Hematopoietic multipotent progenitor cell treated with erythropoietin and hydrocortisone succinate and interleukin-3 and kit ligand, for 6 days (in vitro differentiated cells): Measurements from ENCODE around the gene RBMS1.
"Not testable (repeated sequence)": the region's sequence is repeated elsewhere in the genome, so short reads cannot be mapped to it uniquely, and the experiment has no call there.

Source experiments
- DNase-seq: peaks from one replicate; pipeline ENCODE4 v3.0.0-alpha.2; 2015

Gene RBMS1

DNA sequence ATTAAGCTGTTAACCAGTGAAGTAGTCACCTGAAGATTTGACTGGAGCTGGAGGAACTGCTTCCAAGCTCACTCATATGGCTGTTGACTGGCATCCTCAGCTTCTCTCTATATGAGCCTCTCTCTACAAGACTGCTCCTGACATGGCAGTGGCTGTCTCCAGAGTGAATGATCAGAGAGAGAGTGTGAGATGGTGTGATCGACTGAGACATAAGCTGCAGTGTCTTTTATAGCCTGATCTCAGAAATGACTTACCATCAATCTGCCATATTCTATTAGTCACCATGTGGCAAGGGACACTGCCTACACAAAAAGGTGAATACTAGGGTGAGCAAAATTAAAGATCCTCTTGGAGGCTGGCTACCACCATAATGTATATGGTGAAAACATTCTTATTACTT, 7.8 kb upstream of the RBMS1 start:
- DNase-seq, result no peak

DNA sequence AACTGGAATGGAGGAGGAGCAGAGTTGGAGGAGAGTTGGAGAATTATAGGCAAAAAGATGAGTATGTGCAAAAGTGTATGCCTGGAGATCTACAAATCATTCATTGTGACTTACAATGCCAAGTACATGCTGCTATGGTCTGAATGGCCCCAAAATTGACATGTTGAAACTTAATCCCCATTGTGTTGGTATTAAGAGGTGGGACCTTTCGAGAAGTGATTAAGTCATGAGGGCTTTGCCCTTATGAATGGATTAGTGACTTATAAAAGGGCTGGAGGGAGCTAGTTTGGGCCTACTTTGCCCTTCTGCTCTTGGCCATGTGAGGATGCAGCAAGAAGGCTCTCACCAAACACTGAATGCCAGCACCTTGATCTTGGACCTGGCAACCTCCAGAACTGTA, 6.3 kb upstream of the RBMS1 start:
- DNase-seq, result no peak

DNA sequence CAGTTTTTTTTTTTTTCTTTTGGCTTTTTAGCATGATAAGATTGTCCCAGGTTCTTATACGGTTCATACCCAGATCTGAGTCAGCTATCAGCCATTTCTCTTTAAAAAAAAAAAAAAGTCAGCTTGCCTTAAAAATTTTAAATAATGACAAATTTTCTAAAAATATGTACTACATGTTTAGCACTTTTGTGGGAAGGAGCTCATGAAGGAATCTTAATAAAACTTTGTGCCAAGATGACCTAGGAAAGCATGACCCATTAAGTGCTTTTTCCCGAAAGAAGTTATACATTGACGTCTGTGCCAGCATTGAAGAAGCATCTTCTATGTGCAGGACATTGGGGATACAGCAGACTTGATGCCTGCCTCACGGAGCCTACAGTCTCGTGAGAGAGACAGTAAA, 4.5 kb upstream of the RBMS1 start:
- no peak for DNase-seq

DNA sequence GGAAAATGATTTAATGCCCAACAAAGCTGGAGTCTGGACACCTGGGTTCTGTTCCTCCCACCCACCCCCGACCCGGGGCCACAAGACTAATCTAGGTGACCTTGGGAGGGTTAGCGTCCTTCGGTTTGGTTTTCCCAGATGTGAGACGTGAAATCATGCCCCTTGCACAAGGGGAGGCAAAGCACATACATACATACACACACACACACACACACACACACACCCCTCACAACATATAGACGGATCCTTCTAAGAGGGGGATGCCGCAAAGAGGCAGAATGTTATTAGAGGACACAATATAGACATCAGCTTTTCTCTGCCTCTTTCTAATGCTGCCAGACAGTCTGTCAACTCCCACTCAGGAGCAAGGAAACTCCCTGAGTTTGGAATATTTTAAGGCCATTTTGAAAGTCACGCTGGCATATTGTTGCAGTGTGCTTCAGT, 616 bp upstream of the RBMS1 start:
- DNase-seq, result no peak

DNA sequence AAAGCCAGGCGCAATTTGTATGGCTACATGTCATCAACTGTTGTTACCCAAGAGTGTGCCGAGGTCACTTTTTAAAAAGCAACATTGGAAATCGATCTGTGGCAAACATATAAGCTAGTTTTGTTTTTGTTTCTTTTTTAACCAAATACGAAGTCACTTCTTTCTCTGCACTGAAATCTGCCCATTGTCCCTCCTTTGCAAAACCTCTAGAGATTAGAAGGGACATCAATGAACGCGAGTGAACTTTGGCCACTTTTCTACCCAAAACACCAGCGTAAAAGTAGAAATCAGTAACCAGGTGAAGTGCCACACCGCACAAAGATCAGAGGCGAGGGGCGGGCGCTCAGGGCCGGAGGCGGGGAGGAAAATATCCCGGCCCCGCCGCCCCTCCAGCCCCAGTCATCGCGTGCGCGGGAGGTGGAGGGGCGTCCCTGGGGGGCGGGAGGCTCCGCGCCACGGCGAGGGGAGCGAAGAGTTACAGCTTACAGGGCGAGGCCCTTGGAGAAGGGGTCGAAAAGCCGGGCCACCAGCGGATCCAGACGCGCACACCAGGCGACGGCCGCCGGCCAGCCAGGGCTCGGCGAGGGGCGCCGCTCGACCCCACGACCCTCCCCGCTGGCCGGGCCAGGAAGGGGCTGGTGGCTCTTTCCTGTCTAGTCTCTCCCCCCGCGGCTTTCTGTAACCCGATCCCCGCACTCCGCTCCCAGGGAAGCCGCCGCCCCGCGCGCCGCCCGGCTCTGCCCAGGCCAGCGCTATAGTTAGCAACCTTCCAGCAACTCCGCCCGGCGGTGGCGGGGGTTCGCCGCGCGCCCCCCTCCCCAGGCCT, 993 bp downstream of the RBMS1 start:
- peak; percentile 39 for DNase-seq

DNA sequence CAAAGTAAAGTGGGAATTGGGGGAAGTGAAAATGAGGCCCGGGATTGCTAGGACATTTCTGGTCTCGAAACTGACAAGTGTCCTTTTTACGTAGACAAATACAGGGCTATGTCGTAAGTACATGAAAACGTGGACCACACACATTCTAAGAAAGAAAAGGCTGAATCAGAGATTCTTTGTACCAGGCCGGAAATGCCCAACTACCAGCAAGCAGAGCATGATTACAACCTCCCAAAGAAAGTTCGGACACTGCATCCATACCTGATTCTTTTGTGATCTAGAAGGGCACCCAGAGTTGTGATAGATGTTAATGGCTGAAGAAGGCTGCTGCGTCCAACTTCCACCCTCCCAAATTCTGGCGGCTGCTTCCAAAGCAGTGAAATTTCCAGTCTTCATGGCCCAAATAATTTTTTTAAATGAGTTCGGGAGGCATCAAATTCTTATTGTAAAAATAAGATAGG, 1.7 kb downstream of the RBMS1 start:
- DNase-seq, result no peak

DNA sequence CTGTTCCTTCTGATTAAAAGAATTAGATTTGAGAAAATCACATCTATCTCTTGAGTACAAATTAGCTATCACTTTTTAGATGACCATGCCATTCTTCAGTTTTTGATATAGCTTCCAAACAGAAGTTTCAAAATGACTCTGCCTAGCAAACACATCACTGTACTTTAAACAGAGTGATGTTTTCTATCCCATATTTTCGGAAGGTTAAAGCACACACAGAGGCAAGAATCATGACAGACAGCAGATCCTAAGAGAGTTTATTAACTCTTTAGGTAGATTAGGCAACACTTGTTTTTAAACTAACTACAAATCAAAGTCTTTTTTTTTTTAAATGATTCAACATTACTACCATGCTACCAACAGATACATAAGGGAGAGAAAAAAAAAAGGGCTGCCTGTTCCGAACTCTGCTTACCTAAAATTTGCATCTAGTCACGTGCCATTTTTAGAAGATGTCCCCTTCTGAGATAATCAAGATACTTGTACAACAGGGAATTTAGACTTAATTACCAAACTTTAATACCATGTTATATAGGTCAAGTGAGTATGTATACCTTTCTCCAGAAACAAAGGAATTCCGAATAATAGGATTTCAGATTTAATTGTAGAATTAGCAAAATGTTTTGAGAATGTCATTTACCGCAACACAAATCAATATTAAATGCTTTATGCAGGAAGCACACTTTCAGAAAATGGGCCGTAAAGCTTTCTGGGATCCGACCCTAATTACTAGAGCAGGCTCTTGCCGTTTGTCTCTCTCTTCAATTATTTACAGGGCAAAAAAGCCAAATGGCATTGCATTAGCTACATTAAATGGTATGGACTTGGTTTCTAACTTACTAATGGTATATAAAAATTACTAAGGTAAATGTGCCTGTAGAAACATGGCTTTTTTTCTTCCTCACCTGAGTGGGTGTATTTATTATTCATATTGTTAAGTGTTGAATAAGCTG, 2.6 kb downstream of the RBMS1 start:
- DNase-seq, result no peak

DNA sequence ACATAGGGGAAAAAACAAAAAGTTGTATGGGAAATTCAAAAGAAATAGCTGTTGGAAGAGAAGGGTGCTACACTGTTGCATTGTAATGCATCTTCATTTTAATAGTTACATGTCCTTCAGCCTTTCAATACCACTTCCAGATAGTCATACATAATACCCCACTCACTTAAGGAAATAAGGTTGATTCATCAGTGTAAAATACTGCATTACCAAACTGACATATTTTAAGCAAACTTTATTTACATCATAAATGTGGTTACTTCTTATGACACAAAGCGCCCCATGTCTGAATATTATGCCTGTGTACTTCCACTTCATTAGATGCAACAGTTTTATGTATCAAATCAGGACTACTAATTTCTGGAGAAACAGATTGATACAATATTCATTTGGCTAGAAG, 4.5 kb downstream of the RBMS1 start:
- DNase-seq, result no peak

DNA sequence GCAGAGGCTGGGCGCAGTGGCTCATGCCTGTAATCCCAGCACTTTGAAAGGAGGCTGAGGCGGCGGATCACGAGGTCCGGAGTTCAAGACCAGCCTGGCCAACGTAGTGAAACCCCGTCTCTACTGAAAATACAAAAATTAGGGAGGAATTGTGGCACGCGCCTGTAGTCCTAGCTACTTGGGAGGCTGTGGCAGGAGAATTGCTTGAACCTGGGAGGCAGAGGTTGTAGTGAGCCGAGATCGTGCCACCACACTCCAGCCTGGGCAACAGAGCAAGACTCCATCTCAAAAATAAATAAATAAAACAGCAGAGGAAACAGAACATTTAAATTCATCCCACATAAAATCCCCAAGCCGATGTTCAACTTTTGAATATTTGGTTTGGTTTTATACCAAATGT, 5.3 kb downstream of the RBMS1 start:
- not testable (repeated sequence) for DNase-seq

DNA sequence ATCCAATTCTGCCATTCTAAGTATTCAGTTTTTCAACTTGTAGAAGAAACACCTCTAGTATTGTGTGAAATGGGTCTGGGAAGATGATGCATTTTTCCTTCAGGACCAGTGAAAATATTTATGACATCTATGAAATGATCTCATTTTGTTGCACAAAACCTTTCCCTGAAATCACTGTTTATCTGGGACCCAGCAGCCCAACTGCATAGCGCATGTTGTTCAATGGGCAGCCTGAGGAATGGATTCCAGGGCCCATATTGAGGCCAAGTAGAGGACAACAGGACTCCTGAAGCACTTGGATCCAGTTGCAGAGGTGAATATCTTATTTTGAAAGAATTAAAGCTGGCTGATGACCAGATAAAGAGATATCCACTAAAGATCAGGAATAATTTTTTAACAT, 7.3 kb downstream of the RBMS1 start:
- DNase-seq, result no peak

DNA sequence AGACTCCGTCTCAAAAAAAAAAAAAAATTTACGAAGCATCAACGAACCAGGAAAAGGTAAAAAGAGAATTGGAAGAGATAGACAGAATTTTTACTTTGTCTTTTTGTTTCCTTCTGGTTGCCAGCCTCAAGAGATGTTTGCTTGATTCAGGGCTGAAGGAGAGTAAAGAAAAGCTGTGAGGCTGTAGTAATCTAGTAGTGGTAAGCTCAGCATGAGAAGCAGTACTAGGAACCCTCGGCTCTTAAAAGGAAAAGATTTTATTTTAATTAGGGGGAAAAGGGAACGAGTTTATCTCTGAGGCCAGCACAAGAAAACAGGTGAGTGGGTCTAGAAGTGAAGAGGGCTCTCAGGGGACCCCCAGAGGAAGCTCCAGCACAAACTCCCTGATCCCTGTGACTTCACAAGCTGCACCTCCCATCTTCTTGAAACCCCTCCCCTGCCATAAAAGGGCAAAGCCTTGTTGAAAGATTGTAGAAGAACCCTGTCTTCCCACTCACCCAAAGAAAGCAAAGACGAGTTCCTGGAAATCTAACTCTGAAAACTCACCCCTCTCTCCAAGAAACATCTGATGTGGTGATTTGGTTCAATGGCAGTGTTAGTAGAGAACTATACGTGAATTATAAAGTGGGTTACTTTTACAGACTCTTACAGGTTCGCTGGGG, 8.6 kb downstream of the RBMS1 start:
- no peak for DNase-seq

DNA sequence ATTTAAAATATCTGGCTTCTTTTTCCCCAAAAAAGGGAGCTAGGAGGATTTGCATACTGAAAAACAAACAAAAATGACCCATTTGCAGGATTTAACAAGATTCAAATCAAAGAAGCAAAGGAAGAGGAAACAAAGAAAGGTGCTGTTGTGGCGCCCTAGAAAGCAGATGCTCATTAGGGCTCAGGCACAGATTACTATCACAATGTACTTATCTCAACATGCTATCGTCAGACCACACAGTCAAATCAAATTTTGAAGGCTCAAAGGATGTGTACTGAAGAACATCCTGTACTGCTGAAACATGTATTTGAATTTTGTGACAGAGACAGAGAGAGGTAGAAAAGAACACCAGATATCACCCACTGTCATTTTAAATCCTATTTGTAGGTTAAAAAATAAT, 10.9 kb downstream of the RBMS1 start:
- peak; percentile 47 for DNase-seq

DNA sequence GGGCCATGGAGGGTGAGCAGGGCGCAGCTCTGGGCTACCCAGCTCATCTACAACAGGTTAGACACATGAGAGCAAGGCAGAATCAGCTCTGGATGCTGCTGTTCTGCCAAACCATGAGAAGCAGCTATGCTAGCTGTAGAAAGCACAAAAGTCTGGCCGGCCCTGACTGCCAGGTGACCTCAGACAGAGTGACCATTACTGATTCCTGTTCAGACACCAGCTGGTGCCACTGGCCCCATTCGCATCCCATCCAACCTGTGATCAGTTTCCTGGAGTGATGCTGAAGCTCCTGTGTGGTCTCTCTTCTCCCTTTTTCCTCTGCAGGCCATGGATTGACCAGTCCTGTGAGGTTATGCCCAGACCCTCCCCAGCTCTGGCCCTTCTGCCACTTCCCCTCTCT, 14.3 kb downstream of the RBMS1 start:
- DNase-seq, result no peak

DNA sequence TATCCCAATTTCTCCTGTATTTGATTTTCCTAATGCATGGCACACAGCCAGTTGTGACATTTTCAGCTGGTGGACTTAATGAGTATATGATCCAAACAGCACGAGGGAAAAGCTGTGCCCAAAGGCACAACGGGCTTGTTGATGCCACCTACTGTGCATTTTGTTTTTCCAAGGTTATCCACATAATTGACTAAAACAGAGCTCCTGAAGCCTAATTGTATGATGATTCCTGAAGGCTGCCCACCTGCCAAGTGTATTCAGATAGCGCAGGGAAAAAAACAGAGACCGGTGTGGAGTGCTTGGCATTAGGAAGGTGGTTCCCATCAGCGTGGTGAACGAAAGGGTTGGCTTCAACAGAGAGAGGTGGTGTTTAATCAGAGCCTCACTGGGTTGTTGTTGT, 14.9 kb downstream of the RBMS1 start:
- no peak for DNase-seq

DNA sequence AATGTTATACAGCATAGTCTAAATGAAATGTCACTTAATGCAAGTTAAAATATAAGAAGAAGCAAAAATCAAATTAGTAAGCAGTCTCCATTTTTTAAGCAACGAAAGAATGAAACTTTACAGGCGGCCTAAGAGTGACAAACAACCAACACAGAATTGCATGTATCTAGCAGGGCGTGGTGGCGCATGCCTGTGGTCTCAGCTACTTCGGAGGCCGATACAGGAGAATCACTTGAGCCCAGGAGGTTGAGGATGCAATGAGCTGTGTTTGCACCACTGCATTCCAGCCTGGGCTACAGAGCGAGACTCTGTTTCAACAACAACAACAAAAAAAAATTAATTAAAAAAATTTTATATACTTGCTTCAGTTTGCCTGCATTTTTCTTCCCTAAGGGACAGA, 16.6 kb downstream of the RBMS1 start:
- DNase-seq, result no peak

DNA sequence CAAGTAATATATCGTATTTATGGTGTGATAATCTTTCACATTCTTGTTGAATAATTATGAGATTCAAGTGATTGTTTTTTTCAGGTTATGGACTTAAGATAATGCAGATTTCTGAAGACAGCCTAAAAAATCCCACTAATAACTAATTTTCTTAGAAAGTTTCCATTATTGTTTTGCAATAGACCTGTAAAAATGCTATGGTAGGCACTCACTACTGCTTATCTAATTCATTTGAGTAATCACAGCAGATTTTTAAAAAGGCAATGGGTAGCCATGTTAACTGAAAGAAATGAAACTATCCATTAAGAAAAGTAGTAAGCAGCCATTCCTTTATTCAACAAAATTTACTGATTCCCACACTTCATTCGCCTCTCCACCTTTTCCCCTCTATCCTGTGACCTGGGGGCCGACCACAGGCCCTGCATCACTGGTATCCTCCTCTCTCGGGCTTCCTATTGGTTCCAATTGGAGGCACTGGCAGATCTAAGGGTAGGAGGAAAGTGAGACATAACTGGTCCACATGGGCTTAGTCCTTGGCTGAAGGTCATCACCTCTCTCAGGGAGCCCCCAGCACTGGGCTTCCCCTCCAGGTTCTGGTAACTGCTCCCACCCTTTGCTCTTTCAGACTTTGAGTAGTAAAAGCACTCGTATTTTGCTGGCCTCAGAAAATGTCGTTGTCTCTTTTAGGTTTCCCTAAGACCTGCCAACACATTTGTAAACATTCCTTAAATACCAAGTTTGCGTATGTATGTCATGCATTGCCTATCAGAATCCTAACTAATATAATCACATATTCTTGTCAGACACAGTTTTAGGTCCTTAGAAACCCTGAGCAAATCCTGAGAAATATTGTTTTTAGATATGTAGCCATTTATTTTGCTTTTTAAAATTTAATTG, 18.5 kb downstream of the RBMS1 start:
- no peak for DNase-seq

DNA sequence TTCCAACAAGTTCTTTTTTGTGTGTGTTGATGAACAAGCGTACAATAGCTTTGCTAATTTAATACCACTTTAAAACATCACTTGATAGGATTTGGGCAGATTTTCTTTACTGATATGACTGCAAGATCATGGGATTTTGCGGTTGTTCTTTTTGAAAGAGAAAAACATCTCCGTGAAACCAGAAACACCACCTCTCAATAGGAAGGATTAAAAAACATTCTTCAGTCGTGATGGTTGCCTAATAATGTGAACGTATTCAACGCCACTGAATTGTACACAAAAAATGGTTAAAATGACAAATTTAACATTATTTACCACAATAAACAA, 19.3 kb downstream of the RBMS1 start:
- DNase-seq, result no peak

DNA sequence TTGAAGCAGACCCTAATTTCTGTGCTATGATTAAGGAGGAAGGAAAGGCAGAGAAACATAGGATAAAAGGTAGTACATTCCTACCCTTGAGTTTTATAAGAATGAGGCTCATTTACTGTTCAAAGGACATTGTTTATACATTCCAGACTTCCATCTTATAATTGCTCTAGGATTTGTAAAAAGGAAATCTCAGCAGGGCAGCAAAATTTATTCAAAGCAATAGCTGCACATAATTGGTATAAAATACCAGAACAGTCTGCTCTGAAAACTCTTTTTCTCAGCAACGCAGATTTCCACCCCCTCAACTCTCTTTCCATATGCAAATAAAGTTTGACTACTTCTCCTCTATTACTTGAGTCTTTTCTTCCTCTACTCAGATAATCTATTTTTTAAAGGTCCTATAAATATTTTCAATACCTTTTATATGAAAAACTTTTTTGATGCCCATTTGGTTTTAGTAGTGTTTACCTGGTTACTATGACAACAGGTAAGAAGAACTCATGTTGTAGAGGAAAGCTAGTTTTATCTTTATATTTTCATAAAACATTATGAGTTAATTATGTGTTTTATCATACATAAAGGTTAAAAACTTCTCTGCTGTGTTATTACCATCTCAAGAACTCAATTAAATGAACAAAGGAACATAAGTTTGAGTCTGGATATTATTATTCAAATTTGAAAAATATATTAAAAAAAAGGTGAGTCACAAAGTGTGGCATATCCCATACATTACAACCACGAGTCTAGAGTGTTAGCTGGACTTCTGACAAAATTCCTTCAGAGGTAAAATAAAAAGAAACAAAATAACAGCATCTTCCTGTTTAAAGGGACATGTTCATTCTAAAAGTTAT, 19.9 kb downstream of the RBMS1 start:
- DNase-seq, result no peak

DNA sequence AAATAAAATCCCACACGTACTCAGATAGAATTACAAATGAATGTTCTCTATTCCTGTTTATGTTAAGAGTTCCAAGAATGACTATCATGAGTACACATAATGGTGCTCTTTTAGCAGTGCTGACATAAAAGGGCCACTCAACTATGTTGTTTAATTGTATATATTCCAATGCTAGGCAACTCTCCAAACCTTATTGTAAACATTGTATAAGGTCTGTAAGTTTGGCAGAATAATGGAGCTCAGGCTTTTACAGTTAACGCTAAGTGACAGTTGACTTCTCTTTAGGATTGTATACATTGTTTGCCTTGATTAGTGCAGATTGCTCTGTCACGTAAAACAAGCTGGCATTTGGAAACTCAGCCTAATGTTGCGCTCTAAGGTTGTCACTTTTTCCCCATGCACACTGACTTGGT, 20.8 kb downstream of the RBMS1 start:
- no peak for DNase-seq

DNA sequence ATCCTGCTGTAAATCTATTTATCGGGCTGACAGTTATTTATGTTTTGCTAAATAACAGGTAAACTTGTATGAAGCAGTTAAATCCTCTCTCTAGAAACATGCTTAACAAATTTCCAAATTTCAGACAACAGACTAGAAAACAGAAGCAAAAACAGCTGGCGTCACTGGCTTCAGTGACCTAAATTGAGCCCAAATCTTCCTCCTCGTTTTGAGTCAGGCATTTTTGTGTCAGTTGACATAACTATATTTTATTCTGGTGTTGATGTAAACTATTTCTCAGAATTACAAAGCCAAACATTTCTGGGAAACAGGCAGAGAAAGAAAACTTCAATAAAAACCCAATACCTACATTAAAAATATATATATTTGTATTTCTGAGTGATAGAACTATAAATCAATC, 21.7 kb downstream of the RBMS1 start:
- DNase-seq, result no peak

DNA sequence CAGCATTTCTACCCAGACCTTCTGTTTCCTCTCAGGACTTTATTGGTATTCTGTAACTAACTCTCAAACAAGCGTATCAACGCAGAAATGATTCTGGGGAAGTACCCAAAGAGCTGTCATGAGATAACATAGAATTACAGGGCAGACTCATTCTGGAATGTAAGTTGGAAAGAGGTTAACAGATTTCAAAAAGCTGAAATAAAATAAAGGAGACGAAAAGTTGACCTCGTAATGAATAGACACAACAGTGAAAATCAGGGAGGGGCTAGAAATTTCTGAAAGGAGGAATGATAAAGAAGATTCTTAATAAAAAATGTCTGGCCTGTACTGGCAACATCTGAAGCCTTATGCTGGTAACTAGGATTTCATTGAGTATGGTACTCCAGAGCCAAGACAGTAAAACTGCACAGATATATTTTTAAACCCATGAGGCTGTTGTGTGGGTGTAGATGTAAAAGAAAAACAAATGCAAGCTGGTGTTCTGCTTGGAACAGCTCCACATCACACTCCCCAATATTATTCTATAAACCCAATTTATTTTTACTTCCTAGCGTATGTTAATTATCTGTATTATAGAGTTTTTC, 23.9 kb downstream of the RBMS1 start:
- DNase-seq, result no peak
